Omental fat pad (tissue), 4 donors: ENCODE results near the gene MYO10. TPM values are rescaled to one million over a fixed set of nuclear protein-coding genes. Genes with fewer than 3 reads are reported as not detected.

Source experiments
- ATAC-seq: fragments of 150-250 bp; one replicate; pipeline ENCODE4 v1.9.1; 2016; ENCODE audit warnings: mild to moderate bottlenecking, moderate library complexity; ENCODE audit not compliant: low FRiP score
- DNase-seq: peaks from one replicate; pipeline ENCODE4 v3.0.0-alpha.2; 2019; ENCODE audit warnings: low spot score
- CTCF ChIP-seq, 3 donors: fragments of 450-650 bp; IDR thresholded peaks; one replicate each; pipeline ENCODE4 v1.5.1; 2016 to 2017; ENCODE audit warnings: antibody characterized with exemption in 3 of 3, mild to moderate bottlenecking in 3 of 3, moderate library complexity in 2 of 3
- total RNA-seq, 4 donors: library from RNA; depleted of rRNA; stranded (reverse); fragments of >200 nt; gene quantifications; one replicate each; pipeline ENCODE4 v1.1.0, GENCODE V29; 2016

Gene MYO10
- total RNA-seq, 4 donors from 2014 or later = 12.1 to 35.8 (median 17.7) TPM

DNA sequence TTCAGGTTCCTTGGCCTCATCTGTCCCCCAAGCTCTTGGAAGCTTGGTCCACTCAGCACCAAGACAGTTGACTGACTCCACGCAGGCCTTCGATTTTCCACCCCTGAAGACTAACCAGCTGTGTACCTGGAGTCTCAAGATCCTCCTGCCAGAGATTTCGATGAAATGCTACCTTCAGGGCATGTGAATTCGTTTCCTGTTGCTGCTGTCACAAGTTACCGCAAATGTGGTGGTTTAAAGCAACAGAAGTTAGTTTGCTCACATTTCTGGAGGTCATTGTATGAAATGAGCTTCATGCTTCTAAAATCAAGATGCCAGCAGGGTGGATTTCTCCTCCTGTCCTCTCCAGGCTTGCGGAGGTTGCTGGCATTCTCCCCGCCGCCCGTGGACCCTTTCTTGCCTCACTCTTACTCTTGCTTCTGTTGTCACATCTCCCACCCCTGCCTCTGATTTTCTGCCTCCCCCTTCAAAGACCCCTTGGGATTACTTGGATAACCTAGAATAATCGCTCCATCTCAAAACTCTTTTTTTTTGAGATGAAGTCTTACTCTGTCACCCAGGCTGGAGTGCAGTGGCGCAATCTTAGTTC is 291.7 kb downstream of the MYO10 start:
- TF ChIP-seq CTCF (IDR thresholded peaks at IDR 0.05) = no peak
- DNase-seq (no peak), ATAC-seq (no peak)

DNA sequence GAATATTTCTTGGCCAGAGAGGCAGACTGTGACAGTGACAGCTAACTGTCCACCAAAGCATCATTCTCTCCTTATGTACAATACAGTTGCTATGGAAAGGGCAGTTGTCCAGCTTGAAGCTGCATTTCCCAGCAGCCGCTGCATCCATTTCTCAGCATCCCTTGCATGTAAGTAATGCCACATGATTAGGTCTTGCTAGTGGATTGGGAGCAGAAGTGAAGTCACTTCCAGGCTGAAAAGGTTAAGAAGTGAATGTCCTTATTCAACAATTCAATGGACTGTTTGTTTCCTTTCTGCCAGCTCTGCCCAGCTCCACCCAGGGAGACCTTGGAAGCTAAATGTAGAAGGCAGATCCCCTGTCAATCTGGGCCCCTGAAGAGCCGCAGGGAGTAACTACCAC is 293.2 kb downstream of the MYO10 start:
- DNase-seq (no peak), ATAC-seq (no peak)
- TF ChIP-seq CTCF (IDR thresholded peaks at IDR 0.05) = no peak

DNA sequence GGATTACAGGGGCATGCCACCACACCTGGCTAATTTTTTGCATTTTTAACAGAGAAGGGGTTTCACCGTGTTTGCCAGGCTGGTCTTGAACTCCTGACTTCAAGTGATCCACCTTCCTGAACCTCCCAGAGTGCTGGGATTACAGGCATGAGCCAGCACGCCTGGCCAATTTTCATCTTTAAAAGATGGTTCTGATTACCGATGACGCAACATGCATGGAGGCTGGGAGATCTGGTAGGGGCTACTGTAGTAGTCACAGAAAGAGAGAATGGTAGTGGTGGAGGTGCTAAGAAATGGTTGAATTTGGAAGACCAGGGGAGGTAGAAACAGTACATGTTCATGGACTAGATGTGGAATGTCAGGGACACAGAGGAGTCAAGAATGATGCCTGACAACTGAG is 296.9 kb downstream of the MYO10 start:
- DNase-seq = no peak
- no peak for TF ChIP-seq CTCF (IDR thresholded peaks at IDR 0.05)
- no peak for ATAC-seq

GRCh38 chr5:16628376-16628775 is 307.7 kb downstream of the MYO10 start:
- DNase-seq (no peak), ATAC-seq (no peak)
- TF ChIP-seq CTCF (IDR thresholded peaks at IDR 0.05) = no peak

DNA sequence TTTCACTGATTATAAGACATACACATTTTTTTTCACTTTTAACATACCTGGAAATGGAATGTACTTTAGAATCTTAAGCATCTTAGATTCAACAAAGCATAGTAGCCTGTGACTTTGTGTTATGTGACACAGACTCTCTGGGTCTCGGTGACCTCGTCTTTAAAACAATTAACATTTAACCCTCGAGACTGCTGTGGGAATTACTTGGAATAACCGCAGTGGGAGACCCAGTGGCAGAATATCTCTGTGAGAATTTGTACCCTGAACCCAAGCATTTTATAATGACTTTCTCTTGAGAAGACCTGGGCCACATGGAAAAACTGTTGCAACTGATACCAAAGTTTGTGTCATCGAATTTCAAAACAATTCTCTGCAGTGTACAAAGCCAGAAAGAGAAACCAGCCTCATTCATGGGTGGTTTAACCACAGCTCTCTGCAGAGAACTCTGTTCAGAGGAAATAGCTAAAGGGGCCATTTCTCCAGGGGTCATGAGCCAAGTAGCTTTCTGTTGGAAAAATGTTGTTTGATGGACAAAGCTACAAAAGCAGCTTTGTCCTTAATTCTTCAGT is 309.3 kb downstream of the MYO10 start:
- ATAC-seq (no peak), DNase-seq (no peak)
- TF ChIP-seq CTCF (IDR thresholded peaks at IDR 0.05) = no peak

DNA sequence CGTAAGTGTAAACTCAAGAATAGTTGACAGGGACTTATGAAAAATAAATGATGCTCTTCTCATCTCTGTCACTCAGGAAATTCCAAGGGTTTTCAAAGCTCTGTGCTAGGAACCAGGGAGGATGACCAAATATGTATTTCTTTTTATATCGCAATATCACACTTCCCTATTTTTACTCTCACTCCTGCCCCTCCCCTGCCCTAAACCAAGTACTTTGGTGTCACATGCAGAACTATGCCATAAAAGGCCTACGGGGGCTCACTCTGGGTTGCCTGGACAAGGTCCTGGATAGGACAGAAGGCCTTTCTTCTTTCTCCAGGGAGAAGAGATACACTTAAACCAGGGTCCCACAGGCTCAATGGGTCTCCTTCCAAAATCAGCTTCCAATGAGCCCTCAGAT is 311.0 kb downstream of the MYO10 start:
- no peak for TF ChIP-seq CTCF (IDR thresholded peaks at IDR 0.05)
- ATAC-seq = no peak
- no peak for DNase-seq

- TF ChIP-seq CTCF (IDR thresholded peaks at IDR 0.05) = no peak
- DNase-seq = no peak
- no peak for ATAC-seq
These were observed 317.0 kb downstream of the MYO10 start for GRCh38 chr5:16619136-16619535.
